Prostate gland (tissue), 2 donors: Measurements from ENCODE around the gene PRKCD.
A peak's percentile ranks its signal among the peaks of the same experiment; 100 is the strongest.

Source experiments
- CTCF ChIP-seq, 4 experiments: fragments of 200-600 bp in 2 of 4; fragments of 450-650 bp in 2 of 4; sonication (generic) in 2 of 4; IDR thresholded peaks; 1 replicate in 3 of 4; 2 replicates in 1 of 4; pipeline ENCODE4 v1.5.1; 2016 to 2019; ENCODE audit warnings: antibody characterized with exemption in 4 of 4, mild to moderate bottlenecking in 2 of 4, moderate library complexity in 2 of 4
- POLR2A ChIP-seq: fragments of 450-650 bp; IDR thresholded peaks from one replicate; pipeline ENCODE4 v1.6.1; 2016; ENCODE audit warnings: antibody characterized with exemption, mild to moderate bottlenecking
- POLR2AphosphoS5 ChIP-seq: sonication (generic); formaldehyde crosslinking; IDR thresholded peaks from one replicate; pipeline ENCODE4 v1.6.1; 2017; ENCODE audit warnings: antibody characterized with exemption

DNA sequence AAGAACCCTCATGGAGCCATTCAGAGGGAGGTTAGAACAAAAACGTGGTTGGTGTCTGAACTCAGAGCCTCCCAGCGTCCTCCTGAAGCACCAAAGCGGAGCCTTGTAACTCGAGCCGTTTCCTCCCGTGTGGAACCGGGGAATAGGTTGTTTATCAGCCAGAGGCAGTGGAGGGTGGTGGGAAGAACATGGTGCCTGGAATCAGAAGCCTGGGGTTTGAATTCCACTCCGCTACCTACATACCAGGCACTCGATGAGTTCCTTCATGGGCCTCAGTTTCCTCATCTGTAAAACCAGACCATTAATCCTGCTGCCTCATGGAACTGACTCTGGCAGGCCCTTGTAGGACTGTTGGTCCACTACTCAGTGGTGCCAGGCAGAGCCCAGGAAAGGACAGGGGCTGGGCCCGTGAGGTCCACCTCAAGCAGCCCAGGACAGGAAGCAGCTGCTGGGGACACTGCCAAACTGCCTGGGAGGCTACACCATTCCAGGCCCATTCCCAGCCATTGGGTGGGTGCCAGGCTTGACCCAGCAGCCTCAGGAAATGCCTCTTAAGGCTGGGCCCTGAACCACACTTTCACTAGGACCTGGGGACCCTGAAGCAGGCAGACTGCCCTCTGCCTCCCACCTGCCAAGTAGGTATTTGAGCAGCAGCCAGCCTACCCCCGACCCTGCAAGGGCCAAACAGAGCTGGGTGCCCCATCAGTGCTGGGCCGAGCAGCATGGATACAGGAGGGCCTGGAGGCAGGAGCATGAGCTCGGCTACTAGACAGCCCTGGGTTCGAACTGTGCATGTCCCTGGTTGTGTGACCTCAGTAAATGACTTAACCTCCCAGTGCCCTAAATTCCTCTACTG is 33.4 kb downstream of the PRKCD start:
- TF ChIP-seq POLR2A (no peak), CTCF (IDR thresholded peaks at IDR 0.05) (no peak), POLR2AphosphoS5 (peak; percentile 1)
